ENCODE measurements around the gene CASQ1.

DNA sequence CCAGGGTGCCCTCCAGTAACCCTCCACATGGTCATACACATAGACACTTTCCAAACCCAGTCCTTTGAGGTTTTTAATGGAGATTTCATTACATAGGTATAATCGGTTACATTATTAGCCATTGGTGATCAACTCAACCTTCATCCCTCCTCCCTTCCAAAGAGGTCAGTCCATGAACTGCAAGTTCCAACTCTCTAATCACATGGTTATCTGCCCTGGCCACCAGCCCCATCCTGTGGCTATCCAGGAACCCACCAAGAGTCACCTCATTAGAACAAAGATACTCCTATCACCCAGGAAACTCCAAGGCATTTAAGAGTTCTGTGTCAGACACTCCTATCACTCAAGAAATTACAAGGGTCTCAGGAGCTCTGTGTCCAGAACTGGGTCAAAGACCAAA lies 26.8 kb upstream of the CASQ1 start:
- no peak for TF ChIP-seq SUZ12 (IDR thresholded peaks at IDR 0.05)
- no peak for TF ChIP-seq FOXM1 (IDR thresholded peaks at IDR 0.05; ENCODE audit: borderline replicate concordance)
- no peak for TF ChIP-seq HDGF (IDR thresholded peaks at IDR 0.05; ENCODE audit: borderline replicate concordance)
- TF ChIP-seq SP1 (IDR thresholded peaks at IDR 0.05), result no peak

Measured in HEK293T (cell line).